Kasumi-1 (cell line): ENCODE data around the gene MEIS2.

ENCODE experiments used
- DNase-seq, 2 experiments: peaks; one replicate each; lab custom pipeline; 2025; lab: John Stamatoyannopoulos, UW

MEIS2 gene

GRCh38 chr15:37077623-37078351 lies 22.6 kb downstream of the MEIS2 start:
- DNase-seq, result no peak

GRCh38 chr15:37076543-37076942 lies 23.8 kb downstream of the MEIS2 start:
- no peak for DNase-seq

GRCh38 chr15:37075777-37076176 lies 24.6 kb downstream of the MEIS2 start:
- DNase-seq, result no peak

- no peak for DNase-seq
Measured at GRCh38 chr15:37072181-37072580, 28.2 kb downstream of the MEIS2 start.

GRCh38 chr15:37071134-37071533 lies 29.2 kb downstream of the MEIS2 start:
- no peak for DNase-seq

GRCh38 chr15:37070686-37071085 lies 29.7 kb downstream of the MEIS2 start:
- no peak for DNase-seq

- DNase-seq, result no peak
Measured at GRCh38 chr15:37061996-37062395, 38.4 kb downstream of the MEIS2 start.

GRCh38 chr15:37059086-37059485 lies 41.3 kb downstream of the MEIS2 start:
- no peak for DNase-seq

GRCh38 chr15:37058316-37058985 lies 41.9 kb downstream of the MEIS2 start:
- no peak for DNase-seq

- DNase-seq, result no peak
Measured at GRCh38 chr15:37057831-37058230, 42.5 kb downstream of the MEIS2 start.

GRCh38 chr15:37057256-37057655 lies 43.1 kb downstream of the MEIS2 start:
- DNase-seq, result no peak

- DNase-seq, result no peak
Measured at GRCh38 chr15:37056177-37057121, 43.9 kb downstream of the MEIS2 start.

GRCh38 chr15:37055481-37055880 lies 44.9 kb downstream of the MEIS2 start:
- DNase-seq, result no peak

- DNase-seq, result no peak
Measured at GRCh38 chr15:37054336-37054735, 46.0 kb downstream of the MEIS2 start.

GRCh38 chr15:37053166-37053565 lies 47.2 kb downstream of the MEIS2 start:
- no peak for DNase-seq

- no peak for DNase-seq
Measured at GRCh38 chr15:37050345-37050744, 50.0 kb downstream of the MEIS2 start.

GRCh38 chr15:37046876-37047614 lies 53.3 kb downstream of the MEIS2 start:
- DNase-seq, result no peak

- DNase-seq, result no peak
Measured at GRCh38 chr15:37045859-37046740, 54.2 kb downstream of the MEIS2 start.

- no peak for DNase-seq
Measured at GRCh38 chr15:37044915-37045648, 55.3 kb downstream of the MEIS2 start.

- no peak for DNase-seq
Measured at GRCh38 chr15:37041836-37042235, 58.5 kb downstream of the MEIS2 start.
